Right forelimb (tissue), 1 donor: ENCODE results near the gene SKP1.

Experiments used
- DNase-seq: peaks from one replicate; pipeline ENCODE4 v3.0.0-alpha.2; 2018

Gene SKP1

DNA sequence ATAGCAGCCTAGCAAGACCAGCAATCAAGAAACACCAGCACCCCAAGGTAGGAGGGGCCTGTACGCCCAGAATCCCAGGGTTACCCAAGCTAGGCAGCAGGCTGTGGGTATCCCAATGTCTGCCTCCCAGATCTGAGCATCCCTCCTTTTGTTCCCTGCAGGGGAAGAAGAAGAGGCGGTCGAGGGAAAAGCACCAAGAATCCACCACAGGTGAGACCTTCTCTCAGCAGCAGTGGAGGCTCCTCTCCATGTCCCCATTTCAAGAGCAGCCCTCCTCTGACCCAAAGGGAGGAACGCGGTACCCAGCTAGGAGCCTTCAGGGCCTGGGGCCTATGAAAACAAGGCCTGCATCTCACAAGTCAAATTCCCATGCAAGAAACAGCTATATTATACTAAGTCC, 33.3 kb downstream of the SKP1 start:
- no peak for DNase-seq

GRCh38 chr5:134142806-134143205, 33.9 kb downstream of the SKP1 start:
- no peak for DNase-seq

GRCh38 chr5:134142052-134142451, 34.7 kb downstream of the SKP1 start:
- no peak for DNase-seq

DNA sequence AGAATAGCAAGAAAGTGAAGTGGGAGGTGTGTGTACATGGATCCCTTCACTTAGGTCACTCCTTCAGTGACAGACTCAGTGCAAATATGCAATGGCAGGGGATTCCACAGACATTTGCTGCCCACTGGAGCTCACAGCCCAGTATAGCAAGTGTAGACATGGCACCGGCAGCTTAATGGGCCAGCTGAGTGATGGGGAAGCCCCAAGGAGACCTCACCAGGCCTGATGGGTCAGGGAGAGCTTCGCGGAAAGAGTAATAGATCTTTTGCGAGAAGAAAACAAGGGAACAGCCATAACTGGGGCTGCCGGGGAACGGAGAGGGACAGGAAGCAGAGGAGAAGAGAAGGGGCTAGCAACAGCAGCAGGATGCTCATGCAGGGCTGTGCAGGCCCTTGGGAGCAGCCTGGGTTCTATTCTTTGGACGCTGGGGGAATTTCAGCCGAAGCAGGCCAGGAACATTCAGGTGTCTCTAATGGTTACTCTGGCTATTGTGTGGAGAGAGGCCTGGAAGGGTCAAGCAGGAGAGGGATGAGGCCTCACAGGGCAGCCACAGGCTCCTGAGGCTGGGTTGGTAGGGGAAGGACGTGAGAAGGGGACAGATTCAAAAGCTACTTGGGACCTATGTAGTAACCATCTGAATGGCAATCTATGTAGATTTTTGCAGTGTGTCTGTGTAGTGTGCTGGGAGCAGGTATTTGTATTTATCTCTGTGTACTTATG, 35.3 kb downstream of the SKP1 start:
- DNase-seq = no peak

GRCh38 chr5:134140530-134141201, 36.1 kb downstream of the SKP1 start:
- DNase-seq = peak; percentile 70

- DNase-seq = no peak
Measured at GRCh38 chr5:134139891-134140469, 36.8 kb downstream of the SKP1 start.

DNA sequence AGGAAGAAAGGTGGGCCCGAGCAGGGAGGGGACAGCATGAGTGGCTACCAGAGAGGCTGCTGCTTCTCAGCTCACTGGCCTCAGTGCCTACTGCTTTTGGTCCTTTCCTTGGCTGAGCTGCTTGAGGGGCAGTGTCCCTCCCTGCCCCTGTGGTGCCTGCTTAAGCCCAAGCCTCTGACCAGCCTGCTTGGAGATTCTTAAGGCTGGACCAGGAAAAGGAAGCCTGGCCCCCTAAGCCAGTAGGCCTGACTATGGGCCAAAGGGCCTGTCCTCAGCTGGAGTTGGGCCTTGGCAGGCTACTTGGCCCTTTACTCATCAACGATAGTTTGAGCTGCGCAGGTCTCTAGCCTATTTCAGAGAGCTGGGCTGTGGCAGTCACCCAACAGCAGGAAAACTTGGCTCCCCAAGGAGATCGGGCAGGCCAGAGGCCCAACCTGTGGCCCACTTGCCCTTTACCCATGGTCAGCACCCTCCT, 37.3 kb downstream of the SKP1 start:
- no peak for DNase-seq

DNA sequence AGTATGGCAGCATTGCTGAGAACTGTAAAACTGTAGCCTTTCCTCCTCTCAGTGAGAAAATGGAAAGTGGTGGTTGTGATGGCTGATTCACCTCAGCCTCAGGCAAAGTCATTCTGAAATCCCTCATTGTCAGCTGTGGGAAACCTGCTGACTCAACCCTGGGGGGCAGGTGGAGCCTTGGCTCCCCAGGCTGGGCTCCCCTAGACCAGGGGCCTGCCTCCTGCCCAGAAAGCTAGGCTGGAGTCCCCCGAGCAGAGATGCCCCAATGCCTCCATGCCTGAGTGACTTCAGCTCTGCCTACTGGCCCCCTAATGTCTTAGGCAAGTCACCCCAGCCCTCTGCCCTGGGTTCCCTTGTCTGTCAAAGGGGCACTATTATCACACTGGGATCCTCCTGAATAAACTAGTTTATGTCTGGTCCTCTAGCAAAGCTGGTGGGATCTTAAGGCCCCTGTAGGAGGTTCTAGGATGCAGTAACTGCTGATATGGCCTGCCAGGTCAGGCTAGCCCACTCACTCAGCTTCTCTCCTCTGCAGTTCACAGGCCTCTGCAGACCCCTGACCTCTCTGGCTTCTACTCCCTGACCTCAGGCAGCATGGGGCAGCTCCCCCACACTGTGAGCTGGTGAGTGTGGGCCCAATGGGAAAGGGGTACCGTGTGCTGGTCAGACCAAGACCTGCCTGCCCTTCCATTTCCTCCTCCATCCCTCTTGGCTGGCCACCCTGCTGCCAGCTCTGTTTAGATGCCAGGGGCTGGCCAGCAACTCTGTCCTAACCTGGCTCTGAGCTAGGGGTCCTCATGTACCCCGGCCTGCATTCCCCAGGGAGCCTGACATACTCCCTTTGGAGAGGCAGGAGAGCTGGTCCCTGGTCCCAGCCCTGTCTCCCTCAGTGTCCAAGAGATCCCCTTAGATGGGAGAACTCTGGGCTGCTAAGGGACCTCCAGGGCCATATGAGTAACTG, 38.1 kb downstream of the SKP1 start:
- DNase-seq = peak; percentile 35

DNA sequence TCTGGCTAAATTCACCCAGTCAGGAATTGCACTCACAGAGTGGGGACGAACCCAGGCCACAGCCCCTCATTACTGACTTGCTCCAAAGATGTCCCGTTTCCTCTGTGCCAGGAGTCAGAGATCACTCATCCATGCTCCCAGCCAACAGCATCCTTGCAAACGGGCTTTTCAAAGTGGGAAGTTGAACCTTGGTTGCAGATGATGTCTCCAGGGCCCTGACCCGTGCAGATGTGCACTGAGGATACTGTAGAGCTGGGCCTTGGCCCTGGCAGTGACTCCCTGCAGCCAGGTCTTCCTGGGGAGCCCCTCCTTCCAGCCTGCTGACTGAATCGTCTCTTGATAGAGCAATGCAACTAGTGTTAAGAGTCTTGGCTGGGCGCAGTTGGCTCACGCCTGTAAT, 40.0 kb downstream of the SKP1 start:
- DNase-seq = no peak

DNA sequence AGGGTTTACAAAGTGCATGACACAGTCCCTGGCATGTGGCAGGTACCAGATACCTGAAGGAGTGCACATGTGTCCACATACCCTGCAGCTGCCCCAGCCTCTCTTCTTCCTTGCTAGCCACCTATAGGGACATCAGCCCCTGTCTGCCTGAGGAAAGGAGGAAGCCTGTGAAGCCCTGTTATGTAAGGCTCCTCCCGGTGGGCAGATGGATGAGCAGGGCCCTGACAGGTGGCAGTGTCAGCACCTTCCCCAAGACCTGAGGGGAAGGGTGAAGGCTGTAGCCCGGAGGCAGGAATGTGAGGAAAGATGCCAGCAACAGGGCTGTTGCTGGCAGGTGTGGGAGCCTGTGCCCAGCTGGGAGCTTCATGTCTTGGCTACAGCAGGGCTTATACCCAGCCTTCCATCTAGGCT, 40.5 kb downstream of the SKP1 start:
- peak; percentile 22 for DNase-seq

- peak; percentile 16 for DNase-seq
Measured at GRCh38 chr5:134135091-134135655, 41.6 kb downstream of the SKP1 start.

DNA sequence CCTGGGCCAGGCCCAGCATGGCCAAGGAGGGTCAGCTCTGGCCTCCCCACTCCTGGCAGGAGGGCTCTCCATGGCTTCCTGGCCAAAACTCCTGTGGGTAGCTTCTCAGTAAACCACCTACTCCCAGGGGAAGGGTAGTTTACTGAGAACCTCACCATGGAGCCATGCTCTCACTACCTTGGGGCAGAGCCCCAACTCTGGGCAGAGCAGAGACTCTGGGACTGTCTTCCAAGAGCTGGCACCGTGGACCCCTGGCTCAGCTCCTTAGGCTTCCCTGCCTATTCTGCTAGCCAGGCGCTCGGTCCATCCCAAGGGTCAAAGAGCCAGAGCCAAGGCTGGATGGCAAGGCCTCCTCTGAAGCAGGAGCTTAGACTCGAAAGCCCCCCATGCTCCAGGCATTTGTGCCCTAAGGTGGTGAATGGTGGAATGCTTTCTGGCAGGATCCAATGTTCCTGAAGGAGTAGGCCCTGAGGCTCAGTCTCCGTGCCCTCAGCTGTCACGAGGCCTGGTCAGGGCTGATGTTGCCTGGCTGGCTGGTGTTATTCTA, 42.7 kb downstream of the SKP1 start:
- DNase-seq = peak; percentile 34

DNA sequence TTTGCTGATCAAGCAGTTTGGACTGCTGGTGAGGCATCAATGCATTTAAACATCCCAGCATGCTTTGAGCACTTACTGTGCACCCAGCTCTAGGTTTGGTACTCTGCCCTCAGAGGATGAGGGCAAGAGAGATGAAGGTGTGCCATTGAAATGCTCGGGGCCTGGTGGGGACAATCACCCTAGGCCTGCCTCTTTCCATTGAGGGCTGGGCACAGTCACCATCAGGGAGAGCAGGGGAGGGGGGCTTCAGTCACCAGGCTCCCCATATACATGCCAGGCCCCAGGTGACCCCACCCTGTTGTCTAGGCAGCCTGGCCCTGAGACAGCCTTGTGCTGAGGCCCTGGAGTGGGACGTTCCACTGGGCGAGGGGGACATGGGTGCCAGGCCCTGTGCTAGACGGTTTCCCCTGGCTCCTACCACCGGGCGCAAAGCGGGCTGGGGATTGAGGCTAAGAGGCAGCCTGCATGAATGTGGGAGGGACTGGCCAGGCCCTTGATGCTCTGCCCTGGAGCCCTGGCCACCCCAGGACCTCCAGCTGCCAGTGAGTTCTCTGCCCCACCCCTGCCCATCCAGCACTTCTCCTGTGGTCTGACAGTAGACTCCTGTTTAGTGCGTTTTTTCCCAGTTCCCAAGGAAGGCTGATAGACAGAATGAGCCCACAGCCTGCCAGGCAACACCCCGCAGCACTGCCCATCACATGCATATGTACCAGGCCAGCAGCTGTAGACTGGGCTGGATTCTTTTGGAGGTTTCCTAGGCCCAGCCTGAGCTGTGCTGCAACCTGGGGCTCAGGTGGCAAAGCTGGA, 43.4 kb downstream of the SKP1 start:
- DNase-seq = no peak

GRCh38 chr5:134132372-134133187, 44.2 kb downstream of the SKP1 start:
- DNase-seq = no peak

GRCh38 chr5:134131578-134132350, 45.0 kb downstream of the SKP1 start:
- DNase-seq = no peak

- no peak for DNase-seq
Measured at GRCh38 chr5:134131165-134131564, 45.6 kb downstream of the SKP1 start.

- DNase-seq = no peak
Measured at GRCh38 chr5:134130239-134130945, 46.4 kb downstream of the SKP1 start.

- no peak for DNase-seq
Measured at GRCh38 chr5:134129411-134130238, 47.1 kb downstream of the SKP1 start.
